IMR-90 (cell line): ENCODE results near the gene CCNYL1. TPM values are rescaled to one million over a fixed set of nuclear protein-coding genes. Genes with fewer than 3 reads are reported as not detected.
"Not testable (repeated sequence)": the region's sequence is repeated elsewhere in the genome, so short reads cannot be mapped to it uniquely, and the experiment has no call there.

Source experiments
- ATAC-seq: fragments of 200-7000 bp; cut with Tn5 transposase; 2 replicates; pipeline ENCODE4 v1.9.1; 2020; ENCODE audit warnings: low read depth, mild to moderate bottlenecking, moderate library complexity
- BruUV-seq: library from RNA; stranded (reverse); fragments of 400-500 nt; replicated peaks from 2 replicates; lab custom pipeline; 2021; lab: Mats Ljungman, UMichigan
- CTCF ChIA-PET: fragments of 300-600 bp; formaldehyde crosslinking; extraction: SDS; loops from one replicate; lab custom pipeline; 2021; ENCODE audit warnings: antibody characterized with exemption; lab: Yijun Ruan, JAX
- POLR2A ChIA-PET: fragments of 300-600 bp; sonication (Branson Sonifier 250); formaldehyde crosslinking; loops from one replicate; lab custom pipeline; 2022; ENCODE audit warnings: antibody characterized with exemption; ENCODE audit not compliant: unreplicated experiment; lab: Charles Lee
- DNase-seq: peaks from one replicate; pipeline ENCODE4 v3.0.0; 2013
- H2AFZ ChIP-seq: replicated peaks from 2 replicates; pipeline ENCODE3; 2013; ENCODE audit warnings: low read length, mild to moderate bottlenecking; ENCODE audit not compliant: poor library complexity
- H2AK5ac ChIP-seq: 2 replicates; pipeline ENCODE4 v1.6.1; 2013; ENCODE audit warnings: low read depth, low read length, inconsistent platforms
- H2AK9ac ChIP-seq: replicated peaks from 2 replicates; pipeline ENCODE3; 2013; ENCODE audit warnings: mild to moderate bottlenecking, low read depth, low read length, moderate library complexity; ENCODE audit not compliant: poor library complexity
- H2BK120ac ChIP-seq: 2 replicates; pipeline ENCODE4 v1.6.1; 2013; ENCODE audit warnings: low read depth, low read length, inconsistent platforms
- H2BK15ac ChIP-seq: 3 replicates; pipeline ENCODE4 v1.6.1; 2013; ENCODE audit warnings: low read depth, low read length, inconsistent platforms
- H2BK20ac ChIP-seq: 2 replicates; pipeline ENCODE4 v1.6.1; 2013; ENCODE audit warnings: low read depth, mild to moderate bottlenecking, inconsistent platforms, low read length, moderate library complexity
- H2BK5ac ChIP-seq: 2 replicates; pipeline ENCODE4 v1.6.1; 2013; ENCODE audit warnings: mild to moderate bottlenecking, low read depth, low read length, inconsistent platforms; ENCODE audit not compliant: poor library complexity, severe bottlenecking
- H3K14ac ChIP-seq: replicated peaks from 2 replicates; pipeline ENCODE4 v1.6.1; 2013; ENCODE audit warnings: low read depth, low read length, inconsistent platforms
- H3K18ac ChIP-seq: 2 replicates; pipeline ENCODE4 v1.6.1; 2013; ENCODE audit warnings: low read depth, low read length, control low read depth
- H3K23ac ChIP-seq: 2 replicates; pipeline ENCODE4 v1.6.1; 2013; ENCODE audit warnings: low read depth, low read length, inconsistent platforms
- H3K27ac ChIP-seq: 2 replicates; pipeline ENCODE4 v1.5.1; 2013; ENCODE audit warnings: mild to moderate bottlenecking, control low read depth, low read length; ENCODE audit not compliant: insufficient read depth
- H3K27me3 ChIP-seq: 2 replicates; pipeline ENCODE4 v1.6.1; 2013; ENCODE audit warnings: low read length; ENCODE audit not compliant: control insufficient read depth, insufficient read depth
- H3K36me3 ChIP-seq: 2 replicates; pipeline ENCODE4 v1.6.1; 2013; ENCODE audit warnings: low read length, mixed read lengths; ENCODE audit not compliant: control insufficient read depth, insufficient read depth
- H3K4ac ChIP-seq: 2 replicates; pipeline ENCODE4 v1.6.1; 2013; ENCODE audit warnings: low read depth, low read length, inconsistent platforms
- H3K4me1 ChIP-seq: 2 replicates; pipeline ENCODE4 v1.6.1; 2013; ENCODE audit warnings: low read length, mixed read lengths; ENCODE audit not compliant: control insufficient read depth, insufficient read depth
- H3K4me2 ChIP-seq: 2 replicates; pipeline ENCODE4 v1.6.1; 2013; ENCODE audit warnings: low read depth, mild to moderate bottlenecking, control low read depth, low read length, moderate library complexity
- H3K4me3 ChIP-seq: 2 replicates; pipeline ENCODE4 v1.5.1; 2013; ENCODE audit warnings: low read depth, mild to moderate bottlenecking, control low read depth, low read length, moderate library complexity; ENCODE audit not compliant: insufficient read depth
- H3K56ac ChIP-seq: 2 replicates; pipeline ENCODE4 v1.6.1; 2013; ENCODE audit warnings: low read length, inconsistent platforms; ENCODE audit not compliant: insufficient read depth; ENCODE audit errors: extremely low read depth
- H3K79me1 ChIP-seq, 2 experiments: 2 replicates each; pipeline ENCODE4 v1.6.1; 2013; ENCODE audit warnings: low read length in 2 of 2, inconsistent platforms in 1 of 2, low read depth in 1 of 2
- H3K9ac ChIP-seq: 2 replicates; pipeline ENCODE4 v1.6.1; 2013; ENCODE audit warnings: low read depth, low read length, control low read depth
- H3K9me1 ChIP-seq: 2 replicates; pipeline ENCODE4 v1.6.1; 2013; ENCODE audit warnings: low read length, inconsistent platforms; ENCODE audit not compliant: insufficient read depth
- H3K9me3 ChIP-seq: 2 replicates; pipeline ENCODE4 v1.6.1; 2013; ENCODE audit warnings: low read length; ENCODE audit not compliant: control insufficient read depth, insufficient read depth
- H4K20me1 ChIP-seq: 2 replicates; pipeline ENCODE4 v1.6.1; 2013; ENCODE audit warnings: low read length, inconsistent platforms; ENCODE audit not compliant: insufficient read depth
- H4K5ac ChIP-seq: 2 replicates; pipeline ENCODE4 v1.6.1; 2013; ENCODE audit warnings: mild to moderate bottlenecking, low read depth, low read length, control low read depth
- H4K8ac ChIP-seq, 2 experiments: 2 replicates each; pipeline ENCODE4 v1.6.1; 2013; ENCODE audit warnings: low read depth in 2 of 2, low read length in 2 of 2, control low read depth in 1 of 2, inconsistent platforms in 1 of 2
- H4K91ac ChIP-seq: 2 replicates; pipeline ENCODE4 v1.6.1; 2013; ENCODE audit warnings: low read depth, low read length, inconsistent platforms; ENCODE audit not compliant: insufficient read depth
- WGBS, 2 experiments: methylation state at CpG; one replicate each; pipeline versions ENCODE4 v1.1.5 to v1.1.7; 2013; ENCODE audit warnings: missing lambda C conversion rate in 2 of 2; ENCODE audit not compliant: insufficient read length in 1 of 2; ENCODE audit errors: extremely low coverage in 2 of 2; 5-methylcytosine and 5-hydroxymethylcytosine counted together
- dilution Hi-C: fragments of 300-500 bp; cut with HindIII; formaldehyde crosslinking; loops from one replicate; pipeline ENCODE4 v1.14.3; 2018; ENCODE audit warnings: low sequenced_read_pairs; ENCODE audit not compliant: unreplicated experiment
- in situ Hi-C: fragments of 300-500 bp; cut with MboI; formaldehyde crosslinking; loops from 3 replicates; pipeline ENCODE4 v1.14.3; 2019; ENCODE audit warnings: low sequenced_read_pairs, inconsistent platforms, mixed read lengths
- intact Hi-C: fragments of 100-400 bp; cut with micrococcal nuclease; formaldehyde crosslinking; loops from 2 replicates; pipeline ENCODE4 v1.10.0; 2022
- polyA plus RNA-seq, 3 experiments: library from polyadenylated mRNA; depleted of rRNA; stranded (reverse); fragments of >200 nt; gene quantifications; 2 replicates each; pipeline ENCODE4 v1.2.3, GENCODE V29; 2012; ENCODE audit warnings: low replicate concordance in 1 of 3
- total RNA-seq: library from RNA; depleted of rRNA; stranded (reverse); fragments of >200 nt; gene quantifications from 2 replicates; pipeline ENCODE4 v1.2.3, GENCODE V29; 2012

CCNYL1 gene
- total and polyA plus RNA-seq, 2 of the 4 experiments (the other 2 are of a cell fraction) = 5.4 to 7.3 TPM

DNA sequence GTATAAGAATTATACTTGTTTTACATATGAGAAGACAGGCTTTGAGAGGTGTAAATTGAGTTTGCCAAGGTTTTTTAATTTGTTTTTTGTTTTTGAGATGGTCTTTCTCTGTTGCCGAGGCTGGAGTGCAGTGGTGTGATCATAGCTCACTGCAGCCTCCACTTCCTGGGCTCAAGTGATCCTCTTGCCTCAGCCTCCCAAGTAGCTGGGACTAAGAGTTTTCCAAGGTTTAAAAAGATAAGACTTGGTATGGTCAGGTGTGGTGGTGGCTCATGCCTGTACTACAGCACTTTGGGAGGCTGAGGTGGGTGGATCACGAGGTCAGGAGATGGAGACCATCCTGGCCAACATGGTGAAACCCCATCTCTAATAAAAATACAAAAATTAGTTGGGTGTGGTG is 8.2 kb downstream of the CCNYL1 start:
- H3K23ac ChIP-seq, BruUV-seq, H3K4ac ChIP-seq, H3K4me2 ChIP-seq, ATAC-seq, H3K56ac ChIP-seq, CTCF ChIA-PET, H2AFZ ChIP-seq, H4K91ac ChIP-seq, H3K14ac ChIP-seq, H3K27ac ChIP-seq, H2AK5ac ChIP-seq, H3K18ac ChIP-seq, H4K8ac ChIP-seq, intact Hi-C loops, H3K4me1 ChIP-seq, H3K36me3 ChIP-seq, H3K9me3 ChIP-seq, H2AK9ac ChIP-seq, dilution Hi-C loops, H3K9ac ChIP-seq, H2BK15ac ChIP-seq, H2BK120ac ChIP-seq, DNase-seq, H3K4me3 ChIP-seq, H2BK20ac ChIP-seq, POLR2A ChIA-PET, H4K5ac ChIP-seq, H3K27me3 ChIP-seq, H3K9me1 ChIP-seq, H2BK5ac ChIP-seq, H4K20me1 ChIP-seq: not testable (repeated sequence)
- no CpG with 5 or more reads among the region's 2 CpGs for WGBS, 2 experiments
- peaks cover 17 to 31% of the 10 kb centered on the region in 2 experiments for H3K79me1 ChIP-seq
- in situ Hi-C loops = loop anchor here (25.0 kb wide), 1 partner anchor 557 kb away; the partner anchor contains the start of gene KLF7
